Suprapubic skin (tissue), 3 donors: ENCODE data around the gene KTN1.

ENCODE experiments used
- POLR2AphosphoS5 ChIP-seq, 3 donors: sonication (generic); formaldehyde crosslinking; IDR thresholded peaks; one replicate each; pipeline ENCODE4 v1.6.1; 2017; ENCODE audit warnings: antibody characterized with exemption in 3 of 3
- TF ChIP-seq, protein P1 (sequence below), 2 donors: fragments of 200-600 bp in 1 of 2; fragments of 450-650 bp in 1 of 2; sonication (generic) in 1 of 2; IDR thresholded peaks; one replicate each; pipeline ENCODE4 v1.5.1; 2016 to 2019; ENCODE audit warnings: antibody characterized with exemption in 2 of 2, mild to moderate bottlenecking in 1 of 2, moderate library complexity in 1 of 2

DNA sequence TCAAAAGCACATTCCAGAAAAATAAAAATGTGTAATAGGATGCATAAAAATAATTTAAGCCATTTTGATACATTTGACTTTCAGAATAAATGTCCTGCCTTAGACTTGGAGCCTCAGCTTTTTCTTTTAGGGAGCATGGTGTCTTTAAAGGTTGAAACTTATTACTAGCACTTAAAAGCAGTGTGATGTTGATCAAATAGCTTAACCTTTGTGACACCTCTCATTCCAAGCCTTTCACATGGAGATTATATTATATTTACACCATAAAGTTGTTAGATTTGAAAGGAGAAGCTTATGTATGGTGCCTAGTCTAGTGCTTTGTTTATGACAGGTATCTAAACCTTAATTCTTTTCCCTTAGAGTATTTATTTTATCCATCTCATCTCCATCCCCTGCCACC, 61.9 kb downstream of the KTN1 start:
- TF ChIP-seq POLR2AphosphoS5 (IDR thresholded peaks at IDR 0.05) = no peak
- TF ChIP-seq, protein P1, sequence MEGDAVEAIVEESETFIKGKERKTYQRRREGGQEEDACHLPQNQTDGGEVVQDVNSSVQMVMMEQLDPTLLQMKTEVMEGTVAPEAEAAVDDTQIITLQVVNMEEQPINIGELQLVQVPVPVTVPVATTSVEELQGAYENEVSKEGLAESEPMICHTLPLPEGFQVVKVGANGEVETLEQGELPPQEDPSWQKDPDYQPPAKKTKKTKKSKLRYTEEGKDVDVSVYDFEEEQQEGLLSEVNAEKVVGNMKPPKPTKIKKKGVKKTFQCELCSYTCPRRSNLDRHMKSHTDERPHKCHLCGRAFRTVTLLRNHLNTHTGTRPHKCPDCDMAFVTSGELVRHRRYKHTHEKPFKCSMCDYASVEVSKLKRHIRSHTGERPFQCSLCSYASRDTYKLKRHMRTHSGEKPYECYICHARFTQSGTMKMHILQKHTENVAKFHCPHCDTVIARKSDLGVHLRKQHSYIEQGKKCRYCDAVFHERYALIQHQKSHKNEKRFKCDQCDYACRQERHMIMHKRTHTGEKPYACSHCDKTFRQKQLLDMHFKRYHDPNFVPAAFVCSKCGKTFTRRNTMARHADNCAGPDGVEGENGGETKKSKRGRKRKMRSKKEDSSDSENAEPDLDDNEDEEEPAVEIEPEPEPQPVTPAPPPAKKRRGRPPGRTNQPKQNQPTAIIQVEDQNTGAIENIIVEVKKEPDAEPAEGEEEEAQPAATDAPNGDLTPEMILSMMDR (IDR thresholded peaks at IDR 0.05) = no peak
